Brain microvascular endothelial cell (primary cell): ENCODE measurements around the gene SNTA1.

Experiments used
- DNase-seq: peaks from one replicate; pipeline ENCODE4 v3.0.0-alpha.2; 2020
- H3K27ac ChIP-seq: fragments of 250-450 bp; sonication (Bioruptor Pico); 2 replicates; pipeline ENCODE4 v1.5.1; 2020; ENCODE audit warnings: mild to moderate bottlenecking, moderate library complexity
- H3K27me3 ChIP-seq: fragments of 250-450 bp; sonication (Bioruptor Pico); replicated peaks from 2 replicates; pipeline ENCODE4 v1.5.1; 2020; ENCODE audit warnings: mild to moderate bottlenecking
- H3K36me3 ChIP-seq: fragments of 250-450 bp; sonication (Bioruptor Pico); replicated peaks from 2 replicates; pipeline ENCODE4 v1.5.1; 2020; ENCODE audit warnings: mild to moderate bottlenecking
- H3K4me3 ChIP-seq: 2 replicates; pipeline ENCODE4 v1.5.1; 2011; ENCODE audit warnings: low read depth, mild to moderate bottlenecking, control low read depth, low read length, moderate library complexity
- in situ Hi-C: cut with HindIII; loops from 2 replicates; pipeline ENCODE4 v1.10.0; 2017; ENCODE audit warnings: low sequenced_read_pairs, low pct_ligation_motif_present
- TF ChIP-seq, protein P1 (sequence below): IDR thresholded peaks from 2 replicates; pipeline ENCODE4 v1.5.1; 2011; ENCODE audit warnings: low read depth, mild to moderate bottlenecking, moderate library complexity, low read length, control low read depth, inconsistent platforms; ENCODE audit errors: missing control alignments

The SNTA1 gene

DNA sequence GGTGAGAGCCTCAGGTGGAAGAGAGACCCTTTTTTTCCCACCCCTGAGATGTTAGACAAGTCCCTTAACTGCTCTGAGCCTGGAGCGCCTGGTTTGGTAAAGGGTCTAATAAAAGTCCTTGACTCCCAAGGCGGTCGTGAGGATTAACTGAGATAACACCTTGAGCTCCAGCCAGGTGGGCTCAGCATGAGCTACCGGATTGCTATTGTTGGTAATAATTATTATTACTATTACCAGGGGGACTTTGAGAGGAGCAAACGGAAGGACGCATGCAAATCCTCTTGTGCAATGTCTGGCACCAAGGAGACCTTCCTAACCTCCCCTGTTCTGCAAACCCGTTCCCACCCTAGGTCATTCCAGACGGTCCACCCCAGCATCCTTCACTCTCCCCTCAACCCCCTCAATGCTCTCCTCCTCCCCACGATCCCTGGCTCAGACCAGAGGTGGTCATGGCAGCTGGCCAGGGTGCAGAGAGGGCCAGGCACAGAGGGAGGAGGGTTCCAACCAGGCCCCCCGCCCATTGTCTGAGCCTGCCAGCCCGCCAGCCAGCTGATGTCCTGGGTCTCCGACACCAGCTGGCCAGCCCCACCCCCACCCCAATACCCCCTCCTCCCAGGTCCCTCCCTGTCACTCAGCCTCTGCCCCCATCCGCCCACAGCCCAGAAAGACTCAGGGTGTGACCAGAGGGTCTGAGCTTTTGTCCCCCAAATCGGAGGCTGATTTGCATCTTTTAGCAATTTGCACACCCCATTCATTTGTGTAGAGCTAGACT is 32.0 kb upstream of the SNTA1 start:
- in situ Hi-C loops, result no loop called here
- peaks cover 2% of the 10 kb centered on the region for H3K27me3 ChIP-seq
- no peaks in the 10 kb centered on the region for H3K36me3 ChIP-seq
- DNase-seq, result no peak
- H3K4me3 ChIP-seq, result no peak overlapping the region
- no peak overlapping the region for H3K27ac ChIP-seq
- TF ChIP-seq, protein P1, sequence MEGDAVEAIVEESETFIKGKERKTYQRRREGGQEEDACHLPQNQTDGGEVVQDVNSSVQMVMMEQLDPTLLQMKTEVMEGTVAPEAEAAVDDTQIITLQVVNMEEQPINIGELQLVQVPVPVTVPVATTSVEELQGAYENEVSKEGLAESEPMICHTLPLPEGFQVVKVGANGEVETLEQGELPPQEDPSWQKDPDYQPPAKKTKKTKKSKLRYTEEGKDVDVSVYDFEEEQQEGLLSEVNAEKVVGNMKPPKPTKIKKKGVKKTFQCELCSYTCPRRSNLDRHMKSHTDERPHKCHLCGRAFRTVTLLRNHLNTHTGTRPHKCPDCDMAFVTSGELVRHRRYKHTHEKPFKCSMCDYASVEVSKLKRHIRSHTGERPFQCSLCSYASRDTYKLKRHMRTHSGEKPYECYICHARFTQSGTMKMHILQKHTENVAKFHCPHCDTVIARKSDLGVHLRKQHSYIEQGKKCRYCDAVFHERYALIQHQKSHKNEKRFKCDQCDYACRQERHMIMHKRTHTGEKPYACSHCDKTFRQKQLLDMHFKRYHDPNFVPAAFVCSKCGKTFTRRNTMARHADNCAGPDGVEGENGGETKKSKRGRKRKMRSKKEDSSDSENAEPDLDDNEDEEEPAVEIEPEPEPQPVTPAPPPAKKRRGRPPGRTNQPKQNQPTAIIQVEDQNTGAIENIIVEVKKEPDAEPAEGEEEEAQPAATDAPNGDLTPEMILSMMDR, result no peak

GRCh38 chr20:33474963-33475362 is 31.4 kb upstream of the SNTA1 start:
- TF ChIP-seq, protein P1, result no peak
- Histone ChIP-seq H3K27ac (no peak overlapping the region), H3K27me3 (peaks cover 2% of the 10 kb centered on the region), H3K36me3 (no peaks in the 10 kb centered on the region), H3K4me3 (no peak overlapping the region)
- in situ Hi-C loops, result no loop called here
- no peak for DNase-seq

GRCh38 chr20:33474097-33474873 is 30.7 kb upstream of the SNTA1 start:
- Histone ChIP-seq H3K36me3 (no peaks in the 10 kb centered on the region), H3K4me3 (no peak overlapping the region)

DNA sequence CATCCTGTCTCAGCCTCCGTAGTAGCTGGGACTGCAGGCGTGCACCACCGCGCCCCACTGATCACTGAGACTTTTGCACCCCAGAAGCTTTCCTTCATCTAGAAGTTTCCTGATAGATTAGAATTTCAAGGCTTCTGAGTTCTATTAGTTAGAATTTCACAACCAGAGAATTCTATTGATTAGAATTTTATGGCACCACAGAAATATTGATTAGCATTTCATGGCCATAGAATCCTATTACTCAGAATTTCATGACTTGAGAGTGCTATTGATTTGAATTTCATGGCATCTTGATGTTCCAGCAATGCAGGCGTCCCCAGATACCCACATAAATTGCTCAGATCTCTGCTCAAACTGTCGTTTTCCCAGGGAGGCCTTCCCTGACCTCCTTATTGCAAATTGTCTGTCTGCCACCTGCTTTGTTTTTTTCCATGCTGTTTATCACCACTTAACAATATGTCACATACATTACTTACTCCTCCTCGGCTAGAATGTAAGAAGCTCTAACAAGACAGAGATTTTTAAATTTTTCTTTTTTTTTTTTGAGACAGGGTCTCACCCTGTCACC is 29.4 kb upstream of the SNTA1 start:
- Histone ChIP-seq H3K27me3 (peaks cover 2% of the 10 kb centered on the region), H3K27ac (no peak overlapping the region), H3K4me3 (no peak overlapping the region), H3K36me3 (no peaks in the 10 kb centered on the region)
- TF ChIP-seq, protein P1, result no peak
- in situ Hi-C loops, result no loop called here
- DNase-seq, result no peak

More at GRCh38 chr20:33474097-33474873, 30.7 kb upstream of the SNTA1 start:
- in situ Hi-C loops, result no loop called here
- TF ChIP-seq, protein P1, result no peak
- no peak for DNase-seq
- Histone ChIP-seq H3K27ac (no peak overlapping the region), H3K27me3 (peaks cover 2% of the 10 kb centered on the region)

GRCh38 chr20:33470866-33471265 is 27.3 kb upstream of the SNTA1 start:
- TF ChIP-seq, protein P1, result no peak
- peaks cover 2% of the 10 kb centered on the region for H3K27me3 ChIP-seq
- in situ Hi-C loops, result no loop called here

More at GRCh38 chr20:33470866-33471265, 27.3 kb upstream of the SNTA1 start:
- Histone ChIP-seq H3K27ac (no peak overlapping the region), H3K36me3 (no peaks in the 10 kb centered on the region), H3K4me3 (no peak overlapping the region)
- DNase-seq, result no peak
